ENCODE measurements around the gene ATP9B.

Gene ATP9B

DNA sequence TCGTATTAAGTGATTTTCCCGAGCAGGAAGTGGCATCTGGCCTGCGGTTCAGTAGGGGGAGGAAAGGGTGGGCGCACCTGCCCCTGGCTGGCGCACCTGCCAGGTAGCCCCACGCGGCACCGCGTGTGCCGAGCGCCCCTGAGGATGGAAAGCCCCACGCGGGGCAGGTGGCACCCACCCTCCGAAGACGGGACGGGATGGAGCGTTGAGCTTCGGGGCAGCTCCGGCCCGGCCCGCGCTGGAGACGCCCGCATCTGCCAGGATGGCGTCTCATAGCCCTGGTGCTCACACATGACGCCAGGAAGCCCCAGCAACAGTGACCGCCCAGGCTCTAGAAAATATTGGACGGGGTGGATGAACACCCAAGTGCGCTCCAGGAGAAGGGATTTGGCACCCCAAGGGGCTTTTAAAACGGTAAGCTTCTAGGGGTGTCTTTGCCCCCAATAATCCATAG, 324.0 kb downstream of the ATP9B start:
- H3K36me3 ChIP-seq (ENCODE audit: control insufficient read depth, insufficient read depth, low read length), result no peaks in the 10 kb centered on the region
- TF ChIP-seq, protein P1, sequence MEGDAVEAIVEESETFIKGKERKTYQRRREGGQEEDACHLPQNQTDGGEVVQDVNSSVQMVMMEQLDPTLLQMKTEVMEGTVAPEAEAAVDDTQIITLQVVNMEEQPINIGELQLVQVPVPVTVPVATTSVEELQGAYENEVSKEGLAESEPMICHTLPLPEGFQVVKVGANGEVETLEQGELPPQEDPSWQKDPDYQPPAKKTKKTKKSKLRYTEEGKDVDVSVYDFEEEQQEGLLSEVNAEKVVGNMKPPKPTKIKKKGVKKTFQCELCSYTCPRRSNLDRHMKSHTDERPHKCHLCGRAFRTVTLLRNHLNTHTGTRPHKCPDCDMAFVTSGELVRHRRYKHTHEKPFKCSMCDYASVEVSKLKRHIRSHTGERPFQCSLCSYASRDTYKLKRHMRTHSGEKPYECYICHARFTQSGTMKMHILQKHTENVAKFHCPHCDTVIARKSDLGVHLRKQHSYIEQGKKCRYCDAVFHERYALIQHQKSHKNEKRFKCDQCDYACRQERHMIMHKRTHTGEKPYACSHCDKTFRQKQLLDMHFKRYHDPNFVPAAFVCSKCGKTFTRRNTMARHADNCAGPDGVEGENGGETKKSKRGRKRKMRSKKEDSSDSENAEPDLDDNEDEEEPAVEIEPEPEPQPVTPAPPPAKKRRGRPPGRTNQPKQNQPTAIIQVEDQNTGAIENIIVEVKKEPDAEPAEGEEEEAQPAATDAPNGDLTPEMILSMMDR (IDR thresholded peaks at IDR 0.05; ENCODE audit: insufficient read depth, low read length, poor library complexity, severe bottlenecking), result no peak
- H3K27me3 ChIP-seq (replicated peaks; ENCODE audit: control insufficient read depth, insufficient read depth, low read length), result no peaks in the 10 kb centered on the region; the same call in 1 of the 2 replicates
- no peak for DNase-seq (ENCODE audit: extremely low read depth, insufficient read length)
- H3K4me3 ChIP-seq (replicated peaks; ENCODE audit: low read depth, low read length), result no peak overlapping the region

DNA sequence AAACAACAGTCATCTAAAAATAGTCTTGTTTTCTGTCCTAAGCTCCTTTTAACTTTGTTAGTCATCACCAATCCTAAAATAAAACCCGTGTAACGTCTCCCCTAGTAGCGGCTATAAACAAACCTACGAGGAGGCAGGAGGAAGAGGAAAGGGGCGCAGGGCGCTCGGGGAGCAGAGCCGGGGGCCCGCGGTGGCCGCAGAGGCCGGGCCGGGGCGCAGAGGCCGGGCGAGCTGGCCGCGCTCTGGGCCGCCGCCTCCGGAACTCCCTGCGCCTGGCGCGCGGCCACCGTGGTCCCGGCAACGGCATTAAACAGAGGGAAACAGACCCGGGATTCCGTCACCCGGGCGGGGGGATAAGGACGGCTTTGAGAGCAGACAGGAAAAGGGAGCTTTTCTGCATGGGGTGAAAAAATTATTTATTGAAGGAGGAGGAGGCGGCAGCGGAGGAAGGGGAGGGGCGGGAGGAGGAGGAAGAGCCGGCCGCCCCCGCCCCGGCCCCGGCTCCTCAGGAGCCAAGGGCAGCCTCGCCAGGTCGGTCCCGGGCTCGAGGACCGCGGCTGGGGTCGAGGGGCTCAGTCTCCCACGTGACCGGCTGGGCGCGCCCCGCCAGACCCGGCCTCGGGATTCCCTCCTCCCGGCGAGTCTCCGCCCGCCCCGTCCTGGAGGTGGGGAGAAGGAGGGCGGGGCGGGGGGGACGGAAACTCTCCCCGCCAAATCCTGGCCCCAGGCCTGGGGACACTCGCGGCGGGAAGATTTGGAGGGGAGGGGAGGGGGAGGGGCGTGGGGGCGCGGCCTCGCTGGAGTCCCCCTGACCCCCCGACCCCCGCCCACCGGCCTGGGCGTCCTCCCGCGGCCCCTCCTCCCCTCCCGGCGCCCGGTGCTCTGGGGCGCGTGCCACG, 324.7 kb downstream of the ATP9B start:
- TF ChIP-seq, protein P1 (IDR thresholded peaks at IDR 0.05; ENCODE audit: insufficient read depth, low read length, poor library complexity, severe bottlenecking), result no peak
- Histone ChIP-seq H3K4me3 (replicated peaks; ENCODE audit: low read depth, low read length) (peak overlapping the region; percentile 48), H3K36me3 (ENCODE audit: control insufficient read depth, insufficient read depth, low read length) (no peaks in the 10 kb centered on the region), H3K27me3 (replicated peaks; ENCODE audit: control insufficient read depth, insufficient read depth, low read length) (no peaks in the 10 kb centered on the region; the same call in 1 of the 2 replicates)
- no peak for DNase-seq (ENCODE audit: extremely low read depth, insufficient read length)

DNA sequence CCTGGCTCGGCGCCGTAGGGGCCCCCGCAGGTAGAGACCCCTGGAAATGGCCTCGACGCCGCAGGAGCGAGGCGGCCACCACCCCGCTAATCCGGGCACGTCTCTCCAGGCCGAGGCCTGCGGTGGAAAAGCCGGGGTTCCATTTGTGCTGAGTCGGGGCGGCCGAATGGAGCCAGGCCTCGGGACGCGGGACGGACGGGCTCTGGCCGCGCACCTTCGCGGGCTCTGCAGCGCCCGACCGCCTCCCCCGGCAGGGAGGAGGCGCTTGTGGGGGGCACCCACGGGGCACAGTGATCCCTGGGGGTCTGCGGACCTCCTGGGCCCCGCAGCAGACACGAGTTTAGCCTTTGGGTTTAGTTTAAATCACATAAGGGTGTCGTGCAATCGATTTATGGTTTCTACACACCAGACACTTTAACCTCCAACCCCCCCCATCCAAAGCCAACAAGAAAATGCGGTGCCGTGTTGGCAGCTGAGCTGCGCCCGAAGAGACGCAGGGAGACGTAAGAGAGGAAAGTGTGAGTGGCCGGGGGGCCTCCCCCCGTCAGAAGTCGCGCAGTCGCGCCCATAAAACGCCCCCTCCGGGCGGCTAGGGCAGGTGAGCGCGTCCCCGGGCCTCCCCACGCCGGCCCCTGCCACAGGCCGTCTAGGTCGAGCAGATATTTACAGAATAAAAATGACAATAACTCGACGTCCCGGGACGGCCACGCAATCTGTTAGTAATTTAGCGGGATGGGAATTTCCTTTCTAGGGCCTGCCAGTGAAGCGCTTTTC, 325.5 kb downstream of the ATP9B start:
- no peak overlapping the region; the same call in 1 of the 2 replicates for H3K4me3 ChIP-seq (replicated peaks; ENCODE audit: low read depth, low read length)
- no peak for DNase-seq (ENCODE audit: extremely low read depth, insufficient read length)
- no peaks in the 10 kb centered on the region for H3K36me3 ChIP-seq (ENCODE audit: control insufficient read depth, insufficient read depth, low read length)
- no peaks in the 10 kb centered on the region; the same call in 1 of the 2 replicates for H3K27me3 ChIP-seq (replicated peaks; ENCODE audit: control insufficient read depth, insufficient read depth, low read length)
- TF ChIP-seq, protein P1 (IDR thresholded peaks at IDR 0.05; ENCODE audit: insufficient read depth, low read length, poor library complexity, severe bottlenecking), result no peak

DNA sequence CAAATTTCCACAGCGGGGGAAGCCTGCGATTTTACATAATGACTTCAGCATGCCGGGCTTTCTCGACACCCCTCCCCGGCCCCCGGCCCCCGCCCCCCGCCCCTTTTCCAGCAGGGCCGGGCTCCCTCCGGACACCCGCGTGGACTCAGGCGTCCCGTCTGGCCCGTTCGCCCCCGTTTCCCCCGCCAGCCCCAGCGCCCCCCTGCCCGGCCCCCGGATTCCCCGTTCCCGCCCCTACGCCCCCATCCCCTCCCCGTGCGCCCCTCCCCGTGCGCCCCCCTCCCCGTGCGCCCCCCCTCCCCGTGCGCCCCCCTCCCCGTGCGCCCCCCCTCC, 326.1 kb downstream of the ATP9B start:
- no peaks in the 10 kb centered on the region for H3K36me3 ChIP-seq (ENCODE audit: control insufficient read depth, insufficient read depth, low read length)
- DNase-seq (ENCODE audit: extremely low read depth, insufficient read length), result no peak
- no peak overlapping the region for H3K4me3 ChIP-seq (replicated peaks; ENCODE audit: low read depth, low read length)
- no peaks in the 10 kb centered on the region; the same call in 1 of the 2 replicates for H3K27me3 ChIP-seq (replicated peaks; ENCODE audit: control insufficient read depth, insufficient read depth, low read length)
- TF ChIP-seq, protein P1 (IDR thresholded peaks at IDR 0.05; ENCODE audit: insufficient read depth, low read length, poor library complexity, severe bottlenecking), result no peak

DNA sequence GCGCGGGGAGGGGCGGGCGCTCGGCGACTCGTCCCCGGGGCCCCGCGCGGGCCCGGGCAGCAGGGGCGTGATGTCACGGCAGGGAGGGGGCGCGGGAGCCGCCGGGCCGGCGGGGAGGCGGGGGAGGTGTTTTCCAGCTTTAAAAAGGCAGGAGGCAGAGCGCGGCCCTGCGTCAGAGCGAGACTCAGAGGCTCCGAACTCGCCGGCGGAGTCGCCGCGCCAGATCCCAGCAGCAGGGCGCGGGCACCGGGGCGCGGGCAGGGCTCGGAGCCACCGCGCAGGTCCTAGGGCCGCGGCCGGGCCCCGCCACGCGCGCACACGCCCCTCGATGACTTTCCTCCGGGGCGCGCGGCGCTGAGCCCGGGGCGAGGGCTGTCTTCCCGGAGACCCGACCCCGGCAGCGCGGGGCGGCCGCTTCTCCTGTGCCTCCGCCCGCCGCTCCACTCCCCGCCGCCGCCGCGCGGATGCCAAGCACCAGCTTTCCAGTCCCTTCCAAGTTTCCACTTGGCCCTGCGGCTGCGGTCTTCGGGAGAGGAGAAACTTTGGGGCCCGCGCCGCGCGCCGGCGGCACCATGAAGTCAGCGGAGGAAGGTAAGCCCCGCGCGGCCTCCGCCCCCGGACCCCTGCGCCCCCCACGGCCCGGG, 326.7 kb downstream of the ATP9B start, which contains the start of gene NFATC1:
TSS of gene NFATC1 (plus strand) at position 170 of the 644 bp plus-strand sequence. CDS start at position 465, 295 bp downstream.
- no peaks in the 10 kb centered on the region; the same call in 1 of the 2 replicates for H3K27me3 ChIP-seq (replicated peaks; ENCODE audit: control insufficient read depth, insufficient read depth, low read length)
- no peak for DNase-seq (ENCODE audit: extremely low read depth, insufficient read length)
- TF ChIP-seq, protein P1 (IDR thresholded peaks at IDR 0.05; ENCODE audit: insufficient read depth, low read length, poor library complexity, severe bottlenecking), result no peak
- no peaks in the 10 kb centered on the region for H3K36me3 ChIP-seq (ENCODE audit: control insufficient read depth, insufficient read depth, low read length)
- H3K4me3 ChIP-seq (replicated peaks; ENCODE audit: low read depth, low read length), result peak within 1 kb of the TSS; percentile 46

Data from GM06990 (cell line).